ENCODE data around the gene MS4A4E.

The MS4A4E gene

GRCh38 chr11:60261014-60261413 is 18.1 kb upstream of the MS4A4E start:
- TF ChIP-seq BACH2 (CRISPR knock-in tag; IDR thresholded peaks at IDR 0.05; ENCODE audit: borderline replicate concordance) (no peak), TCF4 (CRISPR knock-in tag; IDR thresholded peaks at IDR 0.05; ENCODE audit: borderline replicate concordance) (no peak), POU6F1 (CRISPR knock-in tag; IDR thresholded peaks at IDR 0.05; ENCODE audit: borderline replicate concordance, low read depth) (no peak), TOX (CRISPR knock-in tag; IDR thresholded peaks at IDR 0.05; ENCODE audit: borderline replicate concordance) (no peak)
- no peak for ATAC-seq

- no peak for ATAC-seq
- no peak for TF ChIP-seq ARNTL (CRISPR knock-in tag; IDR thresholded peaks at IDR 0.05; ENCODE audit: borderline replicate concordance, low read depth)
- no peak for TF ChIP-seq TOX (CRISPR knock-in tag; IDR thresholded peaks at IDR 0.05; ENCODE audit: borderline replicate concordance)
- TF ChIP-seq CREB5 (CRISPR knock-in tag; IDR thresholded peaks at IDR 0.05; ENCODE audit: low read depth) = no peak
- no peak for TF ChIP-seq ZNF8 (CRISPR knock-in tag; IDR thresholded peaks at IDR 0.05)
- TF ChIP-seq ISL1 (CRISPR knock-in tag; IDR thresholded peaks at IDR 0.05) = no peak
- no peak for TF ChIP-seq TSHZ2 (CRISPR knock-in tag; IDR thresholded peaks at IDR 0.05)
- TF ChIP-seq BACH2 (CRISPR knock-in tag; IDR thresholded peaks at IDR 0.05; ENCODE audit: borderline replicate concordance) = no peak
Measured at GRCh38 chr11:60257956-60258722, 15.2 kb upstream of the MS4A4E start.

DNA sequence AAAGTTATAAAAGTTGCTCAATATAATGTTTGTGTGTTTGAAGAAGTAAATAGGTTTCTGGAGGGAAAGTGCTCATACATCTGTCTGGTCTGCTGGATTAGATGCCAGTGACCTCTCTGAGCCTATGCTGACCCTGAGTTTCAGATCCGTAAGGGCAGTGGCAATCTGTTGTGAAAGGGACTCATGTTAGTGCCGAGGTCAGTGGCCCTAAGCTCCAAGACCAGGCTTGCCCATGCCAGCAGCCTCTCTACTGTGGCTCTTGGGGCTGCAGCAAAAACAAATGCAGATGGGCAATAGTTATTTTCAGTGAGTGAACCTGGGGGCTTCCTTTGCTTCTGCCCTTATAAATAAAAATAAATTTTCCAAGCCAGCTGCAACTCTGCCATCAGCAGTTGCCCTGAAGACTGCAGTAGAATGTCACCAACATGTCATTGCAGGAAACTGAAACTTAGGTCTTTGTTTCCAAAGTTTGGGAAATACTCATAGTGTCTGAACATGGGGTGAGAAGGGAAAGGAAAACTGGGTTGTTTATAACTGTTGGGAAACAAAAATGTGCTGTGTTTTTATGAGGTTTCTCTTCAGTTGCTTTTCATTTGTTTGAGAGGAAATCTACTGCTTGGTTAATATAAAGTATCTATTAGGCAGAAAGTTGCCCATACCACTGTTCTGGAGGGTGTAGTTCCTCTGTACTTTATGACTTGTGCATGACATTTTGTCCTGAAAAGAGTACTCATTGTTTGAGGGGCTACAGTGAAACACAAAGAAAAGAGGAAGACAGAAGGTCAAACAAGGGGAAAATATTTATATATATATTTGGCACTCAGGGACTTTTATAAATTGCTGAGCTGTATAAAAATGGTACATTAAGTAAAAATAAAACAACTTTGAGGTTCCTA is 9.5 kb upstream of the MS4A4E start:
- ATAC-seq = no peak
- TF ChIP-seq ZNF70 (CRISPR knock-in tag; IDR thresholded peaks at IDR 0.05) = no peak
- TF ChIP-seq ZFP30 (CRISPR knock-in tag; IDR thresholded peaks at IDR 0.05) = no peak
- no peak for TF ChIP-seq POU6F1 (CRISPR knock-in tag; IDR thresholded peaks at IDR 0.05; ENCODE audit: borderline replicate concordance, low read depth)
- no peak for TF ChIP-seq SNAI2 (CRISPR knock-in tag; IDR thresholded peaks at IDR 0.05)
- no peak for TF ChIP-seq ZNF565 (CRISPR knock-in tag; conservative IDR thresholded peaks at IDR 0.05; ENCODE audit: low read depth)
- TF ChIP-seq CSDC2 (CRISPR knock-in tag; IDR thresholded peaks at IDR 0.05) = no peak
- no peak for TF ChIP-seq ZC3H10 (CRISPR knock-in tag; IDR thresholded peaks at IDR 0.05)
- no peak for TF ChIP-seq TOX (CRISPR knock-in tag; IDR thresholded peaks at IDR 0.05; ENCODE audit: borderline replicate concordance)
- TF ChIP-seq, protein P1, sequence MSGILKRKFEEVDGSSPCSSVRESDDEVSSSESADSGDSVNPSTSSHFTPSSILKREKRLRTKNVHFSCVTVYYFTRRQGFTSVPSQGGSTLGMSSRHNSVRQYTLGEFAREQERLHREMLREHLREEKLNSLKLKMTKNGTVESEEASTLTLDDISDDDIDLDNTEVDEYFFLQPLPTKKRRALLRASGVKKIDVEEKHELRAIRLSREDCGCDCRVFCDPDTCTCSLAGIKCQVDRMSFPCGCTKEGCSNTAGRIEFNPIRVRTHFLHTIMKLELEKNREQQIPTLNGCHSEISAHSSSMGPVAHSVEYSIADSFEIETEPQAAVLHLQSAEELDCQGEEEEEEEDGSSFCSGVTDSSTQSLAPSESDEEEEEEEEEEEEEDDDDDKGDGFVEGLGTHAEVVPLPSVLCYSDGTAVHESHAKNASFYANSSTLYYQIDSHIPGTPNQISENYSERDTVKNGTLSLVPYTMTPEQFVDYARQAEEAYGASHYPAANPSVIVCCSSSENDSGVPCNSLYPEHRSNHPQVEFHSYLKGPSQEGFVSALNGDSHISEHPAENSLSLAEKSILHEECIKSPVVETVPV (CRISPR knock-in tag; IDR thresholded peaks at IDR 0.05) = no peak
- TF ChIP-seq TCF4 (CRISPR knock-in tag; IDR thresholded peaks at IDR 0.05; ENCODE audit: borderline replicate concordance) = no peak
- no peak for TF ChIP-seq OSR1 (CRISPR knock-in tag; IDR thresholded peaks at IDR 0.05)
- TF ChIP-seq RARB (CRISPR knock-in tag; IDR thresholded peaks at IDR 0.05) = no peak
- no peak for TF ChIP-seq ZNF8 (CRISPR knock-in tag; IDR thresholded peaks at IDR 0.05)
- TF ChIP-seq TSHZ2 (CRISPR knock-in tag; IDR thresholded peaks at IDR 0.05) = no peak
- TF ChIP-seq GLIS3 (CRISPR knock-in tag; IDR thresholded peaks at IDR 0.05) = no peak
- no peak for TF ChIP-seq PPARA (CRISPR knock-in tag; IDR thresholded peaks at IDR 0.05; ENCODE audit: borderline replicate concordance)
- no peak for TF ChIP-seq ARNTL (CRISPR knock-in tag; IDR thresholded peaks at IDR 0.05; ENCODE audit: borderline replicate concordance, low read depth)
- TF ChIP-seq ESRRG (CRISPR knock-in tag; IDR thresholded peaks at IDR 0.05) = no peak
